Measurements from ENCODE around the gene DMWD.

DMWD gene, protein sequence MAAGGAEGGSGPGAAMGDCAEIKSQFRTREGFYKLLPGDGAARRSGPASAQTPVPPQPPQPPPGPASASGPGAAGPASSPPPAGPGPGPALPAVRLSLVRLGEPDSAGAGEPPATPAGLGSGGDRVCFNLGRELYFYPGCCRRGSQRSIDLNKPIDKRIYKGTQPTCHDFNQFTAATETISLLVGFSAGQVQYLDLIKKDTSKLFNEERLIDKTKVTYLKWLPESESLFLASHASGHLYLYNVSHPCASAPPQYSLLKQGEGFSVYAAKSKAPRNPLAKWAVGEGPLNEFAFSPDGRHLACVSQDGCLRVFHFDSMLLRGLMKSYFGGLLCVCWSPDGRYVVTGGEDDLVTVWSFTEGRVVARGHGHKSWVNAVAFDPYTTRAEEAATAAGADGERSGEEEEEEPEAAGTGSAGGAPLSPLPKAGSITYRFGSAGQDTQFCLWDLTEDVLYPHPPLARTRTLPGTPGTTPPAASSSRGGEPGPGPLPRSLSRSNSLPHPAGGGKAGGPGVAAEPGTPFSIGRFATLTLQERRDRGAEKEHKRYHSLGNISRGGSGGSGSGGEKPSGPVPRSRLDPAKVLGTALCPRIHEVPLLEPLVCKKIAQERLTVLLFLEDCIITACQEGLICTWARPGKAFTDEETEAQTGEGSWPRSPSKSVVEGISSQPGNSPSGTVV

DNA sequence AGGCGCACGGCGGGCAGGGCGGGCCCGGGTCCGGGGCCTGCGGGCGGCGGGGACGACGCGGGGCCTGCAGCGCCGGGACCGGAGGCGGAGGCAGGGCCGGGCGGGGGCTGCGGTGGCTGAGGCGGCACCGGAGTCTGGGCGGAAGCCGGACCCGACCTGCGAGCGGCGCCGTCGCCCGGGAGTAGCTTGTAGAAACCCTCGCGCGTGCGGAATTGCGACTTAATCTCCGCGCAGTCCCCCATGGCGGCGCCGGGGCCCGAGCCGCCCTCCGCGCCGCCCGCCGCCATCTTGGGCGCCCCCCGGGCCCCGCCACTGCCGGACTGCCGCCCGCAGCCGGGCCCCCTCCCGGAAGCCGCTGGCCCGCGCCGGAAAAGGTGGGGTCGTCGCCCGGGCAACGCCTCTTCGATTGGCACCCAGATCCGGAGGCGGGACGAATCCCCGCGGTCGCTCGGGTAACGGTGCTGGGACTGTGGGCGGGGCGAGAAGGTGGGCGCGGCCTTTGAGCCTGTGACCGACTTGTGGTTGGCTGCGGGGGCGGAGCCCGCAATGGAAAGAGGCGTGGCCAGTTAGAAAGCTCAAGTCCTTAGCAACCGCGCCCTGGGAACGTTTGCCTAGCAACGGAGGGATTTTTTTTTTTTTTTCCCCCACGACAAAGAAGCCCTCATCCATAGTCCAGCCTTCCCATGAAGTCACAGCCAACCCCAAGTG lies at the start of gene DMWD:
Gene DMWD (minus strand): TSS at position 376 of the 708 bp plus-strand sequence. CDS start 89 bp downstream, at position 287.
- peak; percentile 97 for DNase-seq (ENCODE audit: low read depth in 2 of 2)

DNA sequence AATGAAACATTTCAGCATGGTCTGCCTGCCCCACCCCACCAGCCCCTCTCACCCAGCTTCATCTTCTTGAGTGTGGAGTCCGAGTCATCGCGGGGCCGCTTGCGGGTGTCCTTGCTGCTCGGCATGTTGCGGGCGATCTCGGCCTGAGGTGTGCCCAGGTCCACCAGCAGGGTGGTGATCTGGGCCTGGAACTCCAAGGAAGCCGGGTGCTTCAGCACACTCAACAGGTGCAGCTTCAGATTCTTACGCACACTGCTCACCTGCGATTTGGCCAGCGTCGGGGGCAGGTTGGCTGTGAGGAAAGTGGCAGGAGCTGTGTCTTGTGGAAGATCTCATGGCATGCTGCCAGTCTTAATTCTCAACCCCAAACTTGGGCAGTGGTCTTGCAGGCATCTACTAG lies 49.6 kb upstream of the DMWD start:
- no peak for DNase-seq (ENCODE audit: low read depth in 2 of 2)

DNA sequence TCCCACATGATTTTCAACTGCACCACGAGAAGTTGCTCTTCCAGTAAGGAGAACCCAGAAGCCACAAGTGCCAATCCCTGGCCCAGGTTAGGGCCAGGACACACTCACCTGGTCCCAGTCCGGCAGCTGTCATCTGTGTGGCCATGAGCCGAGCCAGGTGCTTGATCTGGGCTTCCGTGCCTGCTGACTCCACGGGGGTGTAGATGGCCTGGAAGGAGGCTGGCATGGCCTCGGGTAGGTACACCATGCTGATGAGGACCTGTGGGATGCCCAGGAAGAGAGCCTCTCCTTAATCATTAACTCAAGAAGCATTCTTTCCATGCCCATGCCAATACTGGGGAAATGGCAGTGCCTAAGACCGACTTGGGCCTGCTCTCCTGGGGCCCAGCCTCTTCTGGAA lies 42.3 kb upstream of the DMWD start:
- DNase-seq (ENCODE audit: low read depth in 2 of 2) = no peak

DNA sequence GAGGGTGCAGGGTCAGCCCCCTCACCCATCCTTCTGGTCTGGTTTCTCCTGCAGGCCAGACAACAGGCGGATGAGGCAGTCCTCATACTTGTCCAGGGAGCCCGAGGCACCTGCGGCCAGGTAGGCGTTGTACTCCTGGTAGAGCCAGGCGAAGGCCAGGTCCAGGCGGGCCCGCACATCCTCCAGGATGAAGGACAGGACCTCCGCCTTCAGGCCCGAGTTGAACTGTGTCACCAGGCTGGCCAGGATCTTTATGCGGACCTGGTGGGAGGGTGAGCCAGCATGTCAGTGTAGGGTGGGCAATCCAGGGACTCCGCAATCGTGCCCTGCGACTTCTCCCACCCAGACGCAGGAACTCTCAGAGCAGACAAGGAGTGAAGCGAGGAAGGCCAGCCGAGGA lies 36.3 kb upstream of the DMWD start:
- DNase-seq (ENCODE audit: low read depth in 2 of 2) = no peak

DNA sequence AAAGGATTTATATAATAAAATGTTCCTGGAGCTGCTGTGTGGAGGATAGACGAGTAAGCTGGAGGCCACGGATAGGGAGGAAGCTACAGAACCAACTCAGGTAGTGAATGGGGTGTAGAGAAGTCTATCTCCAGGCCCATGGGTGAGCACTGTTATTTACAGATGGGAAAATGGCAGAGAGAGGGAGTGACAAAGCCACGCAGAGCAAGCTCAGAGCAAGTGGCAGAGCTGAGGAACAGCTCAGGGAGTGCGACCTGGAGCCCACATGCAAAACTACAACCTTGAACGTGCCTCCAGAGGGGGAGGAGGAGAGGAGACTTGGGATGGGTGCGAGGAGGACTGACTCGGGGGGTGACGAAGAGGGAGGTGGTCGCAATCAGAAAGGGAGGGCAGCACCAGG lies 35.9 kb upstream of the DMWD start:
- DNase-seq (ENCODE audit: low read depth in 2 of 2) = no peak

DNA sequence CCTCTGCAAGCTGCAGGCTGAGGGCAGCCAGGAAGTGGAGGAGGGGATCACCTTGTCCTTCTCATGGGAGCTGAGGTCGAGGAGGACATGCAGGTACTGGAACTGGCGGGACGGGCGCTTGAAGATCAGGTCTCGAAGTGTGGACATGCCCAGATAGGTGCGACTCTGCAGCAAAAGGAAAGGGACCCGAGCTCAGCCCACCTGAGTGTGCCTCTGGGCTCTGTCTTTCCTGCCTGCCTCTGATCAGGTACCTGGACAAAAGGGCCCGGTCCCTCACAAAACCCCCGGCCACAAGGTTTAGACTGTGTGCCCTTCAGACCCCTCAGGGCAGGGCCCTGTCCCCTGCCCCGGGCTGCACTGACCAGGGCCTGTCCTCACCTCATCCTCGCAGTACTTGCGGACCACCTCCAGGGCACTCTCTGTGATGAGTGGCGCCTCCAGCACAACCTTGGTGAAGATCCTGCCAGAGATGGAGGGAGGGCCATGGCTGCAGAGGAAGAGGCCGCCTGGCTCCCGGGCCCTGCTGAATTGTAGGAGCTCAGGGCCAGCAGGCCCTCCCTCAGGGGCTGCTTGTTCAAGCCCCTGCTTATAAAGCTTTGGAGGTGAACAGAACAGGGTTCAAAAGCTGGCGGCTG lies 34.9 kb upstream of the DMWD start:
- DNase-seq (ENCODE audit: low read depth in 2 of 2) = no peak

DNA sequence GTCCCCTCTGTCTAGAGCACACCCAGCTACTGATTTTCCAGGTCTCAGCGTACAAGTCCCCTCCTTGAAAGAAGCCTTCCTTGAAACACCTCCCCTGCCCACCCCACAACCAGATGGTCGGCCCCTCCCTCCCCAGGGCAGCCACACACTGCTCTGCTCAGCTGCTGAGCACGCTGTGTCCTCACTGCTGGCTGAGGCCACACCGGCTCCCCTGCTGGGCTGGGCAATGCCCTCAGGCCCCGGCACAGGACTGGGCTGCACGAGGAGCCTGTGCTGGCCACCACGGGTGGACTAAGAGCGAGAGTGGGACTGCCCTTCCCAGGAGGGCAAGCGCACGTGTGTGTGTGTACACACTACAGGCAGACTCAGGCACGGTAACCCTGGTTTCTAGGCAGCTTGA lies 34.3 kb upstream of the DMWD start:
- no peak for DNase-seq (ENCODE audit: low read depth in 2 of 2)

DNA sequence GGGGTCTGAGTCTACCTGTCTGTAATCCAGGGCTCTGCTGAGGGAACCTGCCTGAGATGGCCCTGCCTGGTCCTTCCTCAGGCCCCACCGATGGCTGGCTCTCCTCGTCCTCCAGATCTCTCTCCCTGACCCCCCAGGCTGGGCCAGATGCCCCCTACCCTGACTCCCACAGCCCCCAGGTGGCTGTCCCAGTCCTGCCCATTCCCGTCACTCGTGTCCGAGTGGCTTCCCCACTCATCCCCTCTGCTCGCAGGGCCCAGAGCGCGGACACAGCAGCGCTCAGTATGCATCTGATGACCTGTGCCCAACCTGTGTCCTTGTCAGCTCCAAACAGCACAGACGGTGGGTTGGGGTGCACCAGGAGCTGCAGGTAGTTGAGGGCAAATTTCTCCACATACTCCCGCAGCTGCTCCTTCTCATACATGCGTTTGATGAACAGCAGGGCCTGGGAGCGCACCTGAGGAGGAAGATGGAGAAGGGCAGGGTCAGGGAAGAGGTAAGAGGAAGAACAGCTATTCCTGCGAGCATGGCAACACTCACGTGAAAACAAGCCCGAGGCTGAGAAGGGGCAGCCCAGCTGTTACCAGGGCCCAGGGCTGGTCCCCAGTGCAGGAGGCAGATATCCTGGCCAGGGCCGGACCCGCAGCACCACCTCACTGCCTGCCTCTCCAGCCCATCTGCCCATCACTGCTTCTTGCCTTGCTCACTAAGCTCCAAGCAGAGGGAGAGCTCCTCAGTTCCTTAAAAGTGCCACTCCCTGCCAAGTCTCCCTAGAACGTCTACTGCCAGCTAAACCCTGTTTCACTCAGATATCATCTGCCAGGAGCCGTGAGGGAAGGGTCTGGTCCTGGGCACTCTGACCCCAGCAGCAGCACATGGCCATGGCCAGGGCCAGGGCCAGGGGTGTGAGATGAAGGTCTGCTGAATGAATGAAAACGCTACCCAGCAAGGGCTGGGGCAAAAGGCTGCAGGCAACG lies 33.6 kb upstream of the DMWD start:
- DNase-seq (ENCODE audit: low read depth in 2 of 2) = no peak

DNA sequence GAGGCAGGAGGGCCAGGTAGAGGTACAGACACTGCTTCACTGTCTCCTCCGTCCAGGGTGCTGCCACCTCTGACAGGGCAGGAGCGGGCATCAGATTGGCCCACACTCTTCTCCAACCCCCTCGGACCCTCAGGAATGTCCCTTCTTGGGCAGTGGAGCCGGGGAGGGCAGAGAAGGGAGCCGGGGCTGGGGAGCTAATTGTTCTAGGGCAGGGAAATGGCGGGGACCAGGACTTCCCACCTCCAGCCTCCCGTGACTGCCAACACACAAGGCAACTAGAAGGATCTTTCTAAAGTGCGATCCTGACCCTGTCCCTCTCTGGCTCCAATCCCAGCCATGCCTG lies 32.6 kb upstream of the DMWD start:
- no peak for DNase-seq (ENCODE audit: low read depth in 2 of 2)

DNA sequence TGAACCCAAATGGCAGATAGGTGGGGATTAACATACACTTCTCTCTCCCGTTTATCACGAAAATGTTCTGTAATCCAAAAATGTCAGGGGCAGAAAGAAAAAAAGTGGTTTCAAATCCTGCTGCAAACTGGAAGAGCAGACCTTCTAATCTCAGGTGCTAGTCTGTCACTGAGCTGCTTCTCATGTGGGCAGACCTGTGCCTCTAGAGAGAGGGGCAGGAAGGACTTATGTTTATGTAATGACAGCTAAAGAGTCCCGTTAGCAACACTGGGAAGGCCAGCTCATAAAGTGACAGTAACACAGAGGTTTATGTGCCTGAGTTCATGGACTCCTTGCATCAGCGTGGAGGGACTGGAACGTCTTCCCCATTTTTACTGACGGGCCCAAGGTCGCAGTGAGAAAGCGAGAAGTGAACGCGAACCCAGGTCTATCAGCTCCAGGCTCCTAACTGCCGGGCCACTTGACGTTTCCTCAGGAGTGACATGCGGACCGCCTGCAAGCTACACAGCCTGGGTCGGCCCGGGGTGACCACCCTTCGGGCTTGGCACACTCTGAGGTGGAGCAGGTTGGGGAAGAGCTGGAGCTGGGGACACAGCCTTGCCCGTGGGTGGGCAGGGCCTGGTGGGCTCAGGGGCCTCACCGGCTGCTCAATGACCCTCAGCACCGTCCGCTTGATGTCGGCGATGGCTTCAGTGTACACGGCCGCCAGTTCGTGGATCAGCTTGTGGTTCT lies 32.1 kb upstream of the DMWD start:
- no peak for DNase-seq (ENCODE audit: low read depth in 2 of 2)

DNA sequence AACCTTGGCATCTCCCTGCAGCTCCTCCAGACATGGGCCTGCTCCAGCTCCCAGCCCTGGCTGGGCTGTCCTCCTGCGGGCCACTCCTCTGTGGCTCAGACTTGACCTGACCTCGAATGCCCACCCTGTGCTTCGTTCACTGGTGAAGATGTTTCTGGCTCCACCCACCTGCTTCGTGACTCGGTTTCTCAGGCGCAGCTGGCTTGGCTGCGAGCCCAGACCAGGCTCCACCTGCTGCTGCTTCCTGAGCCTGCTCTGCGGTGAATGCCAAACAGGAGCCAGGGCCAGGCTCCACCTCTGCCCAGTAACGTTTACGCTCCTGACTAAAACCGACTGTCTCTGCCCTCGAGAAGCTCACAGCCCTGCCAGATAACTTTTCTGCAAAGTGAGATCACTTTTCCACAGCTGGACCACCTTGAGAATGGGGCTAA lies 31.4 kb upstream of the DMWD start:
- no peak for DNase-seq (ENCODE audit: low read depth in 2 of 2)

DNA sequence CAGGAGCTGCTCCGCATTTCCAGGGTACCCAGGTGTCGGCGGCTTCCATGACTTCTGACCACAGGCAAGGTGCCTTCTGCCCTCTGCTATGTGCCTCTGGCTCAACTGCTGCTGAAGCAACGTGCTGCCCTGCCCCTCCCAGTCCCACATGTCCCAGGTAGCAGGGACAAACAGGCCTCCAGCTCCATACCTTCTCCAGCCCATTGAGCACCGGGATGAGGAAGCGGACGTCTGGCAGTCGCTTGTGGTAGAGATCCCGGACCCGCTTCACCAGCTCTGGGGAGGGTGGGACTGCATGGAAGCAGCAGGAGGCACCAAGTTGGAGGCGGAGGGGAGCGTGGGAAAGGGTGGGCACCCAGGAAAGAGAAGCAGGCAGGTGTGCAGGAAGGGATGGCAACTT lies 30.5 kb upstream of the DMWD start:
- DNase-seq (ENCODE audit: low read depth in 2 of 2) = no peak

DNA sequence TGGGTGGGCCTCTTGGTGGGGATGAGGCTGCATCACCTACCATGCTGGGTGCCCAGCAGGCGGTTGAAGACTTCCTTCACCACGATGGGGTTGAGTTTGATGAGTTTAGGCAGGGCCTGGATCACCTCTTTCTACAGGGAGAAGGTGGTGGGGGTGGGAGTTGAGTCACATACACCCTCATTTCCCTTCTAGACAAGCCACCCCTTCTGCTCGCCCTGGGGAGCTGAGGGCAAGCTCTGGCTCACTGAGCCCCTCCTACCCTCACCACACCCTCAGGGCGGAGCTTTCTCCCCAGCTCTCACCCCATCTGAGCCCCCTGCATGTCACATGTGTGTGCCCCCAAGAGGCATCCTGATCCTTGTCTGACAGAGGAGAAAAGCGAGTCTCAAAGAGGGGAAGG lies 30.1 kb upstream of the DMWD start:
- DNase-seq (ENCODE audit: low read depth in 2 of 2) = no peak

DNA sequence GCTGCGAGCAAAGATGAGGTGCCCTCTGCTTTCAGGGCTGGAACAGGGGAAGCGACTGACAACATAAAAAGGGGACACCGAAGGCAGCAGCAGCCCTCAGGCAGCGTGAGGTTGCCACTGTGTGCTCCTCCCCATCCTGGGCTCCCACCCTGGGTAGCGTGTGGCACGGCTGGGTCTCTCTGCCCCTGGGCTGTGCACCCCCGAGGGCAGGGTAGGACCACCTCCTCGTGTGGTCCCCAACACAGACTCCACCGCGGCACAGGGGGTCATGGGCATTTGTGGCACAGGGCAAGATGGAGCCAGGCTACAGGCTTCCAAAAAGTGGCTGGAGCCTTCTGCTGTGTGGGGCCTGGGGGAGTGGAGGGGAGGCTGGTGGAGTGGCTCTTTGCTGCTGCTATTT lies 28.9 kb upstream of the DMWD start:
- DNase-seq (ENCODE audit: low read depth in 2 of 2) = no peak

DNA sequence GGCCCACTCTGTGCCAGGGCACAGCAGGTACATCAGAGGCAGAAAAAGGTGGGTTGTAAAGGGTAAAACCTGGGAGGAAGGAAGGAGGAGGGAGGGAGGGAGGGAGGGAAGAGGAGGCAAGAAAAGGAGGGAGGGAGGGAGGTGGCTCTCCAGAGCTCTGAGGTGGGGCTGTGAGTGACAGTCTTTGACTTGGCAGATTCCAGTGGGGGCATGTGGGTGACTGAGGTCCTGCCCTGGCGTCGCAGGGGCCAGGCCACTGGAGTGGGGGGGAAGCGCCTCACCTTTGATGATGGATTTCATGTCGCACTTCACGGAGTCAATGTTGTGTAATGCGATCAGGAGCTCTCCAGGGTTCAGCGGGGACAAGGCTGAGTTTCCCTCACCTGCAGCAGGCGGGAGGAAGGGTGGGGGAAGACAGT lies 28.5 kb upstream of the DMWD start:
- DNase-seq (ENCODE audit: low read depth in 2 of 2) = no peak

DNA sequence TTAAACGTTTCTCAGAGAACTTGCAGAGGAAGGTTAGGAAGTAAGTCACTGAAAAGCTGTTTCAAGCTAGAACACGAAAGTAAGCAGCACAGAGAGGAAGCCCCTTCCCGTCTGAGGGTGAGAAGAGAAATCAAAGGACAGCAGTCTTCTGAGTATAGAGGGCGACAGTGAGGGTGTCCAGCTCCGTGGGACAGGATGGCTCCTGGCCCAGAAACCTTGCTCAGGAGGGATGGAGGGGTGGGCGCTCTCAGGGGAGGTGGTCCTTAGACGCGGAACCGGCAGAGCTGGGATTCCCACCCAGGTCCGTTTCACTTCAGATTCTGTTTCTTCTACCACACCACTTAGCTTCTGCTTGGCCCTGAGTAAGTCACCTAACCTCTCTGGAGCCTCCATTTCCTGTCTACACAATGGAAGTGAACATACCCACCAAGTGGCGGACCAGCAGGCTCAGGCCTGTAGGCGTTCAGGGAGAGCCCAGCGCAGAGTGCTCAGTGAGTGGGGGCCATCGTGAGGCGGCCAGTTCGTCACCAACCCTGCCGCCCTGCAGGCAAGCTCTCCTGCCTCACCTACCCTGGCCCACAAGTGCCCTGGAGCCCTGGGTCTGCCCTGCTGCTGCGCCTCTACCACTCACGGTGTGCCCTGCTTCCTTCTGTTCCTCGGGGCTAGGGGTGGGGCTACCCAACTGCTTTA lies 27.9 kb upstream of the DMWD start:
- DNase-seq (ENCODE audit: low read depth in 2 of 2) = no peak

DNA sequence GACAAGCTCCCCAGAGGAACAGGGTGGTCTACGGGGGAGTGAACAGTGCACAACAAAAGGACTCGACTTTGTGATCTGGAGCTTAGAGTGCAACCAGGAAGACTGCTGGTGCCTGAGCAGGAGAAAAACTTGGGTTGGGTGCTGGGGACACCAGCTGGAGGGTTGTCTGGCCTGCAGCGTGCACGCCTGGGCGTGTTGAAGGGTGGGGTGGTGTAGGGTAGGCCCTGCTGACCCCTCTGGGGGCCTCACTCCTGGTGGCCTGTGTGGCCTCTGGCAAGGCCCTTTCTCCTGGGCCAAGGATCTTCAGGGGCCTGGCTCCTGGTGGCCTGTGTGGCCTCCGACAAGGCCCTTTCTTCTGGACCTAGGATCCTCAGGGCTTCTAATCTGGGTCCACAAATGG lies 27.1 kb upstream of the DMWD start:
- no peak for DNase-seq (ENCODE audit: low read depth in 2 of 2)

DNA sequence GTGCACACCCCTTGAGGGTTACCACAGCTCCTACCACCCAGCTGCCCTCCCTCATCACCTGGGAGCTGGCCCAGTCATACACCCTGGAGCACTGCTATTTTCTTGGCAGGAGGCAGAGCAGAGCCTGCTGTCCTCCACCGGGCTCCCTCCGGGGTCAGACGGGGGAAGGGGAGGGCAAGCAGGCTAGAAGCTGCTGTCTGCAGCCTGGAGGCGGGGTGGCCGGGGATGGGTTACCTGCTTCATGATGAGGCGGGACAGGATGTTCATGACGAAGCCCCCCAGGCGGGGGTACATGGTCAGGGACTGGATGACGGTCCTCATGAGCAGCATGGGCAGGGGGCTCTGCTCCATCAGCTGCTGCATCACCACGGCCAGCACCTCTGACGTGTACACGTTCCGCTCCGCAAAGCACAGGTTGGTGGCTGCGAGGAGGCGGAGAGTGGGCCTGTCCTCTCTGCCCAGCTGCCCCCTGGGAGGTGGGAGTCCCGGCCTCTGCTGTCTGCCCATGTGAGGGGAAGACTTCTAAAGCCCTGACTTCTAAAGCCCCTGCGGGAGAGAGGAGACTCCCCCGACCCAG lies 25.2 kb upstream of the DMWD start:
- no peak for DNase-seq (ENCODE audit: low read depth in 2 of 2)

DNA sequence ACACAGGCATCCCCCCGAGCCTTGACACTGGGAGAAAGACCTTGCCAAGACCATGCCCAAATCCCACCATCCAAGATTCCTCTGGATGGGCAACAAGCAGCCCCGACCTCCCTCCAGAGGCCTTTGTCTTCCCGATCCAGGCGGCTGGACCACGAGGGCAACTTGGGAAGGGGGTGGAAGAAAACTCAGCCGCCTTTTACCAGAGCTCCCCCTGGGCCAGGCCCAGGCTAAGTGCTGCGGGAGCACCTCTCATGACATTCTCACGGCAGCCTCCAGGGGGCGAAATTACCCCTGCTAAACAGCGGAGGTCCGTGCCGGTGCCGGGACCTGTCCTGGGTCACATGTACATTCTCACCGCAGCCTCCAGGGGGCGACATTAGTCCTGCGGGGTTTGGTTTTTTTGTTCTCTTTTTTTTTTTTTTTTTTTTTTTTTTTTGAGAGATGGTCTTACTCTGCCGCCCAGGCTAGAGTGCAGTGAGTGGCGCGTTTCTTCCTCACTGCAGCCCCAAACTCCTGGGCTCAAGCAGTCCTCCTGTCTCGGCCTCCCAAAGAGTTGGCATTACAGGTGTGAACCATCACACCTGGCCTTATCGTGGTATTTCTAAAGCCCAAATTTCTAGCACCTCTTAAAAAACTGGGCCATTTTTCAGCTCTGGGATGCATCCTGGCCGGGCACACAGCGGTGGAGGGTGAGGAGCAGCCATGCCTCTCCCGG lies 24.5 kb upstream of the DMWD start:
- peak; percentile 80 to 82 for DNase-seq (ENCODE audit: low read depth in 2 of 2)
